ENCODE data around the gene PIAS1.

The PIAS1 gene

GRCh38 chr15:68081869-68082505, 27.9 kb downstream of the PIAS1 start:
- DNase-seq (ENCODE audit: low read depth in 1 of 2, low spot score in 1 of 2) = no peak
- no peak for TF ChIP-seq JUND (IDR thresholded peaks at IDR 0.05; ENCODE audit: low read depth)
- in situ Hi-C loops (cut with HindIII; ENCODE audit: low pct_unique_long_range_greater_than_20kb, low sequenced_read_pairs) = no loop called here

DNA sequence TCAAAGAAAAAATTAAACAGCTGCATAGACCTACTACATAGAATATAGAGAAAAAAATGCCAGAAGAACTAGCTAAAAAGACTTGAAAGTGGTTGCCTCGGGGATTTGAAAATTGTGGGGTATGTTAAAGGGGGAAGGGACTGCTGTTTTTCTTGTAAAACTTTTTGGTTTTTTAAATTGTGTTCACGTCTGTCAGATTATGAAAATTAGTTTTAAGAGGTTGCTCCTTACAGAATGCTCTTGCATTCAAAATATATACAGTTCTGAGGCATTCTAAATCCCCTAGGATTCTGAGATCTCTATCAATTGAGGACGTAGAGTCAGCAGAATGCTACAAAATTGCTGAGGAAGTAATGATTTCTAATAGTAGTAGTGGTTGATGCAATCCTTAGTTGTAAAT, 28.6 kb downstream of the PIAS1 start:
- TF ChIP-seq JUND (IDR thresholded peaks at IDR 0.05; ENCODE audit: low read depth) = no peak
- in situ Hi-C loops (cut with HindIII; ENCODE audit: low pct_unique_long_range_greater_than_20kb, low sequenced_read_pairs) = no loop called here

GRCh38 chr15:68083463-68083862, 29.3 kb downstream of the PIAS1 start:
- no peak for DNase-seq (ENCODE audit: low read depth in 1 of 2, low spot score in 1 of 2)
- TF ChIP-seq JUND (IDR thresholded peaks at IDR 0.05; ENCODE audit: low read depth) = no peak
- in situ Hi-C loops (cut with HindIII; ENCODE audit: low pct_unique_long_range_greater_than_20kb, low sequenced_read_pairs) = no loop called here

More for the DNA sequence above, 28.6 kb downstream of the PIAS1 start:
- no peak for DNase-seq (ENCODE audit: low read depth in 1 of 2, low spot score in 1 of 2)

GRCh38 chr15:68085052-68085451, 30.9 kb downstream of the PIAS1 start:
- in situ Hi-C loops (cut with HindIII; ENCODE audit: low pct_unique_long_range_greater_than_20kb, low sequenced_read_pairs) = no loop called here
- TF ChIP-seq JUND (IDR thresholded peaks at IDR 0.05; ENCODE audit: low read depth) = no peak
- no peak for DNase-seq (ENCODE audit: low read depth in 1 of 2, low spot score in 1 of 2)

- no peak for TF ChIP-seq JUND (IDR thresholded peaks at IDR 0.05; ENCODE audit: low read depth)
- DNase-seq (ENCODE audit: low read depth in 1 of 2, low spot score in 1 of 2) = no peak
- in situ Hi-C loops (cut with HindIII; ENCODE audit: low pct_unique_long_range_greater_than_20kb, low sequenced_read_pairs) = no loop called here
Observed at GRCh38 chr15:68091743-68092142, 37.6 kb downstream of the PIAS1 start.

DNA sequence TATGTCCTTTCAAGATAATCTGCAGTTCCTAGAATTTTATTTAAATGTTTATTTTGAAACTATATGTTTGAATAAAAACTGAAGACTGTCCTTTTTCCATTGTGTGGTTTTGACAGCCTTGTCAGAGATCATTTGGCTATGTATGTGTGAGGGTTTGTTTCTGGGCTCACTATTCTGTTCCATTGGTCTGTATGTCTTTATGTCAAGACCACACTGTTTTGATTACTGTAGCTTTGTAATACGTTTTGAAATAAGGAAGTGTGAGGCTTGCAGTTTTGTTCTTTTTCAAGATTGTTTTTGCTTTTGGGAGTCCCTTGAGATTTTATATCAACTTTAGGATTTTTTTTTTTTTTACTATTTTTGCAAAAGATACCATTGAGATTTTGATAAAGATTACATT, 42.0 kb downstream of the PIAS1 start:
- in situ Hi-C loops (cut with HindIII; ENCODE audit: low pct_unique_long_range_greater_than_20kb, low sequenced_read_pairs) = no loop called here
- no peak for DNase-seq (ENCODE audit: low read depth in 1 of 2, low spot score in 1 of 2)
- TF ChIP-seq JUND (IDR thresholded peaks at IDR 0.05; ENCODE audit: low read depth) = no peak

- no peak for TF ChIP-seq JUND (IDR thresholded peaks at IDR 0.05; ENCODE audit: low read depth)
- no peak for DNase-seq (ENCODE audit: low read depth in 1 of 2, low spot score in 1 of 2)
- in situ Hi-C loops (cut with HindIII; ENCODE audit: low pct_unique_long_range_greater_than_20kb, low sequenced_read_pairs) = no loop called here
Observed at GRCh38 chr15:68097029-68097428, 42.9 kb downstream of the PIAS1 start.

DNA sequence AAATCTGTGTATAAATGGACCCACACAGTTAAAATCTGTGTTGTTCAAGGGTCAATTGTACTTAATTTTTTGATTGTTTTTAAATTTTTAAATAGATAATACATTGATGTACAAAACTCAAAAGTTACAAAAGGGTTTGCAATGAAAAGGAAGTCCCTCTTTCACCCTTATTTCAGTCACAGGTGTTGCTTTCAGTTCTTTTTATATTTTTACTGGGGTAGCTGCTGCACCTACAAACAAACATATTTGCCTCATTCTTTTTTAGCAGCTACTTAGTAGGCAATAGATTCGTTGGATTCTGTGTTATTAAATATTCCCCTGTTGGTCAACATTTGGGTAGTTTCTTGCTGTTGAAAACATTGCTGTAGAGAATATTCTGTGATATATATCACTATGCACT, 44.4 kb downstream of the PIAS1 start:
- DNase-seq (ENCODE audit: low read depth in 1 of 2, low spot score in 1 of 2) = no peak
- in situ Hi-C loops (cut with HindIII; ENCODE audit: low pct_unique_long_range_greater_than_20kb, low sequenced_read_pairs) = no loop called here
- TF ChIP-seq JUND (IDR thresholded peaks at IDR 0.05; ENCODE audit: low read depth) = no peak

DNA sequence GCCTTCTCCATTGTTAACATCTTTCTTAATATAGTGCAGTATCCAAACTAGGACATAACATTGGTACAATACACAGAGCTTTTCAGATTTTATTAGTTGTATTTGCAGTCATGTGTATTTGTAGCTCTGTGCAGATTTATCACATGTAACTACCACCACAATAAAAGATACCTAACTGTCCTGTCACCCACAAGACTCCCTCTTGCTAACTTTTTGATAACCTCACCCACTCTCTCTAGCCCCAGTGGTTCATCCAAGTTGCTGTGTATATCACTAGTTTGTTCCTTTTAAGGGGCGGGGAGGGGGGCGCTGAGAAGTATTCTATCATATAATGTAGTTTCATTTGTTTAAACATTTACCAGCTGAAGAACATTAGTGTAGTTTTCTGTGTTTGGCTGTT, 46.1 kb downstream of the PIAS1 start:
- no peak for DNase-seq (ENCODE audit: low read depth in 1 of 2, low spot score in 1 of 2)
- TF ChIP-seq JUND (IDR thresholded peaks at IDR 0.05; ENCODE audit: low read depth) = no peak
- in situ Hi-C loops (cut with HindIII; ENCODE audit: low pct_unique_long_range_greater_than_20kb, low sequenced_read_pairs) = no loop called here

GRCh38 chr15:68103603-68104002, 49.5 kb downstream of the PIAS1 start:
- DNase-seq (ENCODE audit: low read depth in 1 of 2, low spot score in 1 of 2) = no peak
- in situ Hi-C loops (cut with HindIII; ENCODE audit: low pct_unique_long_range_greater_than_20kb, low sequenced_read_pairs) = no loop called here
- no peak for TF ChIP-seq JUND (IDR thresholded peaks at IDR 0.05; ENCODE audit: low read depth)

GRCh38 chr15:68106656-68107055, 52.5 kb downstream of the PIAS1 start:
- in situ Hi-C loops (cut with HindIII; ENCODE audit: low pct_unique_long_range_greater_than_20kb, low sequenced_read_pairs) = no loop called here
- DNase-seq (ENCODE audit: low read depth in 1 of 2, low spot score in 1 of 2) = no peak
- TF ChIP-seq JUND (IDR thresholded peaks at IDR 0.05; ENCODE audit: low read depth) = no peak

DNA sequence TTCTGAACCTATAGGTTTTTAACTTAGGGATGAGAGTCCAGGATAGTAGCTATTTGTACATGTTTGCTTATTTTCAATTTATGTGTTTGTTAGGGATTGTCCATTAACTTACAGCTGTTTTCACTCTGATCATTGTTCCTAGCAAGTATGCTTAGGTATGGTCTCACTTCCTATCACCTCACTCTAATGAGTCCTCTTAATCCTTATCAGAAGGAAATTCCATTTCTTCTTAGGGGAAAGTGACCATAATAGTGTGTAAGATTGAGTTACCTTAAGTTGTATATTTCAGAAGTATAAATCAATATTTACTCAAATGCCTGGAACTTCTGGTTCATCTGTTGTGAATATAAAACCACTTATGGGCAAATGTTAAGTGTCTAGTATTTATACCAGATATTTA, 53.0 kb downstream of the PIAS1 start:
- no peak for TF ChIP-seq JUND (IDR thresholded peaks at IDR 0.05; ENCODE audit: low read depth)
- no peak for DNase-seq (ENCODE audit: low read depth in 1 of 2, low spot score in 1 of 2)
- in situ Hi-C loops (cut with HindIII; ENCODE audit: low pct_unique_long_range_greater_than_20kb, low sequenced_read_pairs) = no loop called here

DNA sequence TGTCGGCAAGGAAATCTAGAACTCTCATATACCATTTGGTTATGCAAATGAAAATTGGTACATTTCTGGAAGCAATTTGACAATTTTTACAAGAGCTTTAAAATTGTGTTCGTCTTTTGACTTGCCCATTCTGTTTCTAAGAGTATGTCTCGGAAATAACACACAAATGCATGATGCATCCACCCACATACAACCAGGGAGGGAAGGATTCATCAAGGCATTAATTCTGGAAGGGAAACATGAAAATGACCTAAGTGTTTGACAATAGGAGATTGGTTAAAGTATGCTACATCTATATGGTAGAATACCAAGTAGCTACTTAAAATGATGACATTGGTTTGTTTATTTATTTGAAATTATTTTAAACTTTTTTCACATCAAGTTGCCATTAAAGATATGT, 58.6 kb downstream of the PIAS1 start:
- no peak for TF ChIP-seq JUND (IDR thresholded peaks at IDR 0.05; ENCODE audit: low read depth)
- in situ Hi-C loops (cut with HindIII; ENCODE audit: low pct_unique_long_range_greater_than_20kb, low sequenced_read_pairs) = no loop called here
- DNase-seq (ENCODE audit: low read depth in 1 of 2, low spot score in 1 of 2) = no peak

GRCh38 chr15:68113273-68113672, 59.2 kb downstream of the PIAS1 start:
- DNase-seq (ENCODE audit: low read depth in 1 of 2, low spot score in 1 of 2) = peak in 1 of 2 experiments; percentile 24
- TF ChIP-seq JUND (IDR thresholded peaks at IDR 0.05; ENCODE audit: low read depth) = no peak
- in situ Hi-C loops (cut with HindIII; ENCODE audit: low pct_unique_long_range_greater_than_20kb, low sequenced_read_pairs) = no loop called here
